ENCODE results near the gene ISCU.

ISCU gene

DNA sequence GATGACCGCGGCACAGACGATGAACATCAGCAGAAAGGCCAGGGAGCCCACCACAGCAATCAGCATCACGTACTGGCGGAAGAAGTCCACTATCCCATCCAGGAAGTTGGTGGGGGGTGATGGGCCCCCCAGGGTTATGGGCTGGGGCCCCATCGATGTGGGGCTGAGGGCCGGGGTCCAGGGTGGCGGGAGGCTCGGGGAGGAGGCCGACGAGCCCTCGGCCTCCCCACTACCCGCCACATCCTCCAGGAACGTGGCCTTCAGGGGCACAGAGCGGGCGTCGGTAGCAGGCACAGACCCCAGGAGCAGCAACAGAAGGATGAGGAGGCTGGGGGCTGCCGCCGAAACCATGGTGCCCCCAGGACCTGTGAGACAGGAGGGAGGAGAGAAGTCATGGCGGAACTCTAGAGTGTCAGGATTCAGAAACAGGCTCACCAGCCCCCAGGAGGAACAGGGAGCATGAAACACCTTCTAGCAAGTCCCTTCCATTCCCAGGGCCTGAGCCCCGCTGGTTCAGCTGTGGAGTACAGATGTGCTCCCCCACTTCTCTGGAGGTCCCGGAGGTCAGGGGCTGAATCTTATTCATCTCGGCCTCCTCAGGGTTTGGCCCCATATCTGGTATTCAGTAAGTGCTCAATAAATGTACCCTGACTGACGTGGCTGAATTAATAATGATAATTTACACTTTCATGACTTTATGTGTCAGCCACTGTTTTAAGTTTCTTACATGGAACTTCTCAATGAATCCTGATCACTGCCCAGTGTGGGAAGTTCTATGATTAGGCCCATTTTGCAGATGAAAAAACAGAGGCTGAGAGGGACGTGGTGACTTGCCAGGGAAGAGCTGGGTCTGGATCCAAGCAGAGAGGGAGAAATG is 29.9 kb downstream of the ISCU start:
- no peak for DNase-seq (ENCODE audit: low read depth)
- no peak overlapping the region for H3K4me3 ChIP-seq (ENCODE audit: control insufficient read depth, low read depth, low read length)
- TF ChIP-seq, protein P1, sequence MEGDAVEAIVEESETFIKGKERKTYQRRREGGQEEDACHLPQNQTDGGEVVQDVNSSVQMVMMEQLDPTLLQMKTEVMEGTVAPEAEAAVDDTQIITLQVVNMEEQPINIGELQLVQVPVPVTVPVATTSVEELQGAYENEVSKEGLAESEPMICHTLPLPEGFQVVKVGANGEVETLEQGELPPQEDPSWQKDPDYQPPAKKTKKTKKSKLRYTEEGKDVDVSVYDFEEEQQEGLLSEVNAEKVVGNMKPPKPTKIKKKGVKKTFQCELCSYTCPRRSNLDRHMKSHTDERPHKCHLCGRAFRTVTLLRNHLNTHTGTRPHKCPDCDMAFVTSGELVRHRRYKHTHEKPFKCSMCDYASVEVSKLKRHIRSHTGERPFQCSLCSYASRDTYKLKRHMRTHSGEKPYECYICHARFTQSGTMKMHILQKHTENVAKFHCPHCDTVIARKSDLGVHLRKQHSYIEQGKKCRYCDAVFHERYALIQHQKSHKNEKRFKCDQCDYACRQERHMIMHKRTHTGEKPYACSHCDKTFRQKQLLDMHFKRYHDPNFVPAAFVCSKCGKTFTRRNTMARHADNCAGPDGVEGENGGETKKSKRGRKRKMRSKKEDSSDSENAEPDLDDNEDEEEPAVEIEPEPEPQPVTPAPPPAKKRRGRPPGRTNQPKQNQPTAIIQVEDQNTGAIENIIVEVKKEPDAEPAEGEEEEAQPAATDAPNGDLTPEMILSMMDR (IDR thresholded peaks at IDR 0.05; ENCODE audit: control insufficient read depth, insufficient read depth, low read depth, low read length, missing control alignments) = no peak

GRCh38 chr12:108594323-108594903 is 32.0 kb downstream of the ISCU start:
- TF ChIP-seq, protein P1 (IDR thresholded peaks at IDR 0.05; ENCODE audit: control insufficient read depth, insufficient read depth, low read depth, low read length, missing control alignments) = no peak
- DNase-seq (ENCODE audit: low read depth) = no peak
- H3K4me3 ChIP-seq (ENCODE audit: control insufficient read depth, low read depth, low read length) = no peak overlapping the region

DNA sequence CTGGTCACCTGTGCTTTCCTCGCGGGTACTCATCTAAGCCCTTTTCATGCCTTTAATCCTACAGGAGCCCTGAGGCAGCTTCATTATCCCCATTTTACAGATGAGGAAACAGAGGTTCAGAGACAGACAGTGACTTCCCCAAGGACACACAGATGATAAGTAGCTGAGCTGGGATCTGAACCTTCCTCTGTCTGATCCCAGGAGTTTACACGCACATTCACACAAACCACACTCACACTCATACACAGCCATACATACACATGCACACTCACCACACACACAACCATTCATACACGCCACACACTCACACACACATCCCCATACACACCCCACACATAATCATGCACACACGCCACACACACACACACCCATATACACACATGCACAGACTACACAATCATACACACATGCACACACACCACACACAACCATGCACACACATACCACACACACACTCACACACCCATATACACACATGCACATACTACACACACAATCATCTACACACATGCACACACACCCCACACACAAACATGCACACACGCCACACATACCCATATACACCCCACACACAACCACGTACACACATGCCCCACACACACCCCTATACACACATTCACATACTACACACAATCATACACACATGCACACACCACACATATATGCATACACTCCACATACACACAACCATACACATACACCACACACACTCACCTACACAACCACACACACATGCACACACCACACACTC is 32.7 kb downstream of the ISCU start:
- no peak for DNase-seq (ENCODE audit: low read depth)
- TF ChIP-seq, protein P1 (IDR thresholded peaks at IDR 0.05; ENCODE audit: control insufficient read depth, insufficient read depth, low read depth, low read length, missing control alignments) = no peak
- H3K4me3 ChIP-seq (ENCODE audit: control insufficient read depth, low read depth, low read length) = peak overlapping the region; percentile 83

GRCh38 chr12:108595711-108596647 is 33.6 kb downstream of the ISCU start:
- peak overlapping the region; percentile 83 for H3K4me3 ChIP-seq (ENCODE audit: control insufficient read depth, low read depth, low read length)
- DNase-seq (ENCODE audit: low read depth) = no peak
- TF ChIP-seq, protein P1 (IDR thresholded peaks at IDR 0.05; ENCODE audit: control insufficient read depth, insufficient read depth, low read depth, low read length, missing control alignments) = no peak

- DNase-seq (ENCODE audit: low read depth) = no peak
- TF ChIP-seq, protein P1 (IDR thresholded peaks at IDR 0.05; ENCODE audit: control insufficient read depth, insufficient read depth, low read depth, low read length, missing control alignments) = no peak
- H3K4me3 ChIP-seq (ENCODE audit: control insufficient read depth, low read depth, low read length) = peak overlapping the region; percentile 83
These were observed 34.6 kb downstream of the ISCU start for GRCh38 chr12:108596854-108597558.

Data from AG09309 (cell line).